Epithelial cell of proximal tubule (primary cell): ENCODE results near the gene WARS2. TPM values are rescaled to one million over a fixed set of nuclear protein-coding genes. Genes with fewer than 3 reads are reported as not detected.

Experiments used
- DNase-seq: peaks from one replicate; pipeline ENCODE4 v3.0.0-alpha.2; 2011; ENCODE audit warnings: low read depth
- H3K4me3 ChIP-seq: 2 replicates; pipeline ENCODE4 v1.5.1; 2011; ENCODE audit warnings: low read depth, mild to moderate bottlenecking, low read length
- CTCF ChIP-seq: conservative IDR thresholded peaks from 2 replicates; pipeline ENCODE4 v1.5.1; 2012; ENCODE audit warnings: low read depth, mild to moderate bottlenecking, low read length
- total RNA-seq: library from RNA; depleted of rRNA; stranded (reverse); fragments of >200 nt; gene quantifications from 2 replicates; pipeline ENCODE4 v1.2.3, GENCODE V29; 2015

The WARS2 gene
- total RNA-seq, 1 donor from 2014 or later: 14.8 TPM

- H3K4me3 ChIP-seq: peak overlapping the region; percentile 50
- no peak for TF ChIP-seq CTCF
- no peak for DNase-seq
Measured at GRCh38 chr1:118986555-118987467, 153.6 kb downstream of the WARS2 start.

- DNase-seq: no peak
- H3K4me3 ChIP-seq: peak overlapping the region; percentile 50
- no peak for TF ChIP-seq CTCF
Measured at GRCh38 chr1:118985640-118986554, 154.6 kb downstream of the WARS2 start.

GRCh38 chr1:118984722-118985639 lies 155.5 kb downstream of the WARS2 start:
- no peak for TF ChIP-seq CTCF
- DNase-seq: no peak
- H3K4me3 ChIP-seq: peak overlapping the region; percentile 39

- peak overlapping the region; percentile 39 for H3K4me3 ChIP-seq
- DNase-seq: no peak
- no peak for TF ChIP-seq CTCF
Measured at GRCh38 chr1:118984086-118984721, 156.2 kb downstream of the WARS2 start.

GRCh38 chr1:118983558-118984041 lies 156.9 kb downstream of the WARS2 start:
- H3K4me3 ChIP-seq: no peak overlapping the region
- DNase-seq: no peak
- TF ChIP-seq CTCF: no peak
